Measurements from ENCODE around the gene CAMK1.

DNA sequence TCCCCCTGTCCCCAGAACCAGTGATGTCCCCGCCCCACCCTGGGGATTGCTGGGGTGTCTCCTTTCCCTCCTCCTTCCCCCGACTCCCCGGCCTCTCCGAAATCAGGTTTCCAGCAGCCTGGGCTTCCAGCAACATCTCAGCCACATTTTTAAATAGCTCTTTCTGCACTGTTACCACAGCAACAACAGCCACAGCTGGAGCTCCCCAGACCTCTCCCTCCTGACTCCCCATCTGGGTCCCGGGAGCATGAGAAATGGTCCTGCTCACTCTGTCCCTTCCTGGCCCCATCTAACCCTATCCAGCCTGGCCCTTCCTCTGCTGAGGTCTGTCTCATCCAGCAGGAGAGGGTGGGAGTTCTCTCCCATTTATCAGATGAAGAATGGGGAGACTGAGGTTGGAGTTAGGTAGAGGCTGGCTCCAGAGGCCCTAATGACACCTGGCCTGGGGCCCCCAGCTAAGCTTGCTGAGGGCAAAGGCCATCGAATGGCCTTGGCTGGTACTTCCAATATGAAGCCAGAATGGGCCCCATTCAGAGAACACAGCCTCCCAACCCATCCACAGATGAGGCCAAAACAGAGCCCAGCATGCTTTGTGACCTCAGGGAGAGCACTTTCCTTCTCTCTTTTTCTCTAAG, 1.5 kb downstream of the CAMK1 start:
- TF ChIP-seq, protein P1, sequence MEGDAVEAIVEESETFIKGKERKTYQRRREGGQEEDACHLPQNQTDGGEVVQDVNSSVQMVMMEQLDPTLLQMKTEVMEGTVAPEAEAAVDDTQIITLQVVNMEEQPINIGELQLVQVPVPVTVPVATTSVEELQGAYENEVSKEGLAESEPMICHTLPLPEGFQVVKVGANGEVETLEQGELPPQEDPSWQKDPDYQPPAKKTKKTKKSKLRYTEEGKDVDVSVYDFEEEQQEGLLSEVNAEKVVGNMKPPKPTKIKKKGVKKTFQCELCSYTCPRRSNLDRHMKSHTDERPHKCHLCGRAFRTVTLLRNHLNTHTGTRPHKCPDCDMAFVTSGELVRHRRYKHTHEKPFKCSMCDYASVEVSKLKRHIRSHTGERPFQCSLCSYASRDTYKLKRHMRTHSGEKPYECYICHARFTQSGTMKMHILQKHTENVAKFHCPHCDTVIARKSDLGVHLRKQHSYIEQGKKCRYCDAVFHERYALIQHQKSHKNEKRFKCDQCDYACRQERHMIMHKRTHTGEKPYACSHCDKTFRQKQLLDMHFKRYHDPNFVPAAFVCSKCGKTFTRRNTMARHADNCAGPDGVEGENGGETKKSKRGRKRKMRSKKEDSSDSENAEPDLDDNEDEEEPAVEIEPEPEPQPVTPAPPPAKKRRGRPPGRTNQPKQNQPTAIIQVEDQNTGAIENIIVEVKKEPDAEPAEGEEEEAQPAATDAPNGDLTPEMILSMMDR (IDR thresholded peaks at IDR 0.05; ENCODE audit: low read length) = no peak
- no peak for TF ChIP-seq EZH2 (IDR thresholded peaks at IDR 0.05; ENCODE audit: borderline replicate concordance, low read length)
